Limb (tissue), 2 donors: ENCODE measurements around the gene GMFB.
"Not testable (repeated sequence)": the region's sequence is repeated elsewhere in the genome, so short reads cannot be mapped to it uniquely, and the experiment has no call there.

Source experiments
- DNase-seq, 2 donors: peaks; one replicate each; pipeline ENCODE4 v3.0.0-alpha.2; 2016; ENCODE audit errors: extremely low spot score in 2 of 2

Gene GMFB

DNA sequence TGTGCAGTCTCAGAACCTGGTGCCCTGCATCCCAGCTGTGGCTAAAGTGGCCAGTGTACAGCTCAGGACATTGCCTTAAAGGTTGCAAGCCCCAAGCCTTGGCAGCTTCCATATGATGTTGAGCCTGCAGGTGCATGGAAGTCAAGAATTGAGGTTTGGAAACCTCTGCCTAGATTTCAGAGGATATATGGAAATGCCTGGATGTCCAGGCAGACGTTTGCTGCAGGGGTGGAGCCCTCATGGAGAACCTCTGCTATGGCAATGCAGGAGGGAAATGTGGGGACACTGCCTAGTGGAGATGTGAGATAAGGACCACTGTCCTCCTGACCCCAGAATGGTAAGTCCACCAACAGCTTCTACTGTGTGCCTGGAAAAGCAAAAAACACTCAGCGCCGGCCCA is 29.7 kb downstream of the GMFB start:
- no peak for DNase-seq

DNA sequence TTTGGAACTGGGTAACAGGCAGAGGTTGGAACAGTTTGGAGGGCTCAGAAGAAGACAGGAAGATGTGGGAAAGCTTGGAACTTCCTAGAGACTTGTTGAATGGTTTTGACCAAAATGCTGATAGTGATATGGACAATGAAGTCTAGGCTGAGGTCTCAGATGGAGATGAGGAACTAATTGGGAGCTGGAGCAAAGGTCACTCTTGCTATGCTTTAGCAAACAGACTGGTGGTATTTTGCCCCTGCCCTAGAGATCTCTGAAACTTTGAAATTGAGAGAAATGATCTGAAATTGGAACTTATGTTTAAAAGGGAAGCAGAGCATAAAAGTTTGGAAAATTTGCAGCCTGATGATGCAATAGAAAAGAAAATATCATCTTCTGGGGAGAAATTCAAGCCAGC is 30.2 kb downstream of the GMFB start:
- DNase-seq = not testable (repeated sequence)

DNA sequence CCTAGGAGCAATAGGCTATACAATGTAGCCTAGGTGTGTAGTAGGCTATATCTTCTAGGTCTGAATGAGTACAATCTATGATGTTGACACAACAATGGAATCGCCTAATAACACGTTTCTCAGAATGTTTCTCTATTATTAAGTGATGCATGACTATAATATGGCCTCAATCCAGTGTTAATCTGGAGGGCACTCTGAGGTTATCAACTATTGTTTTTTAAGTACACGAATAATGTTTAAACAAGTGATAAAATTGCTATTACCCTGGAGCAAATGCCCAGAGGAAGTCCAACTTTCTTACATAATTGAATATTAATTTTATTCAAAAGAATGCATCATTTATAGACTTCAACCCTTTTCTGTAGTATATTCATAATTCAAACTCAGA is 31.2 kb downstream of the GMFB start:
- DNase-seq = no peak

DNA sequence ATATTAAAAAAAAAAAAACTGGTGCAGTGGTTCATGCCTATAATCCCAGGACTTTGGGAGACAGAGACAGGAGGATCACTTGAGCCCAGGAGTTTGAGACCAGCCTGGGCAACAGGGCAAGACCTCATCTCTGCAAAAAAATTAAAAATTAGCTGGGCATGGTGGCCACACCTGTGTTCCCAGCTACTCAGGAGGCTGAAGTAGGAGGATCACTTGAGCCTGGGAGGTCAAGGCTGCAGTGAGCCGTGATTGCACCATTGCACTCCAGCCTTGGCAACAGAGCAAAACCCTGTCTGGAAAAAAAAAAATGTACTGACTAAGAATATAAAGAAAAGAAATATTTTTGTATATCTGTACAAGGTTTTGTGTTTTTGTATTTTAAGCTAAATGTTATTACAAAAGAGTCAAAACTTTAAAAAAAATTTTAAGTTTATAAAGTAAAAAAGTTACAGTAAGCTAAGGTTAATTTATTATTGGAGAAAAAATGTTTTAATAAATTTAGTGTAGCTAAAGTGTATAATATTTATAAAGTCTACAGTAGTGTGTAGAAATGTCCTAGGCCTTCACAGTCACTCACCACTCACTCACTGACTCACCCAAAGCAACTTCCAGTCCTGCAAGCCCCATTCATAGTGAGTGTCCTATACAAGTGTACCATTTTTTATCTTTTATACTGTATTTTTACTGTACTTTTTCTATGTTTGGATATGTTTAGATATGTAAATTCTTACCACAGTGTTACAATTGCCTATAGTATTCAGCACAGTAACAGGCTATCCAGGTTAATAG is 31.8 kb downstream of the GMFB start:
- not testable (repeated sequence) for DNase-seq

DNA sequence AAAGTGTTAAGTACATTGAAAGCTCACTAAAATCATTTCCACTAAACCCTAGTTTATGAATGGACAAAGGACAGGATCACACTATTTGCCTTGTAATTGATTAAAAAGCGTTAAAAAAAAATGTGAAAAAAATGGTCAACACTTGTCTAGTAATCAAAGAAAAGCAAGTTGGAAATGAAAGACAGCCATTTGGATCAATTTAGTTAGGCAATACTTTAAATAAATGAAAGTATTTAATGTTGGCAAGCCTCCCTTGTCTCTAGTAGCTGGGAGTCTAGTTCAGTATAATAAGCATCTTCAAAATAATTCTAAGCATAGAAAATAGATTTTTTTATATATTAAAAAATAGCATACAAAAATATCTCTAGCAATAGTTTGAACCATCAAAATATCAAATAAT is 33.4 kb downstream of the GMFB start:
- no peak for DNase-seq

DNA sequence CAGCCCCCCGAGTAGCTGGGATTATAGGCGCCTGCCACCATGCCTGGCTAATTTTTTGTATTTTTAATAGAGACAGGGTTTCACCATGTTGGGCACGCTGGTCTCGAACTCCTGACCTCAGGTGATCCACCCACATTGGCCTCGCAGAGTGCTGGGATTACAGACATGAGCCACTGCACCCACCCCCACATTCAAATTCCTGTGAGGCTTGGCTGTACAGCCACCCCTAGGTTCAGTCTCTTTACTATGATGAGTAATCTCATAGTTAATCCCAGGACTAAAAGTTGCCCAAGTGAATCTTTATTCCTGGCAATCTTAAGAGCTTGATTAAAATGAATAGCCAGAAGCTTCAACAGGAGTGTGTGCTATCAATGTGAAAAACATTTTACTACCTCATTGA is 34.8 kb downstream of the GMFB start:
- DNase-seq = not testable (repeated sequence)

DNA sequence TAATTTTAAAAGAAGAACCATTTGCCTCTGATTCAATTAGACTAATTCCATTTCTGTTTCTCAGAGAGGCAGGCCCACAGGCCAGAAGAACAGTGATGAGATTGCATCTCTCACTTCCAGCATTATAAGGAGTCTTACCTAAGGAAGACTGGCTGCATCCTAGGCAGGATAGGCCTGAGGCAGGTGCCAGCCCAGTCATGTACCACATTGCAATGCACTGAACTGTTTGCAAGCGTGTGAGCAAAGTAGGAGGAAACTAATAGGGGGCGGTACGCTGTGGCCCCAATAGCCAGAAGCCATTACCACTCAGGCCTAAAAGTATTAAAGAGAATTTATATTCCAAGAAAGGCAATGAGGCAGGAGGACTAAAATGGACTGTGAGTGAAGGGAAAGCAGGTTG is 35.5 kb downstream of the GMFB start:
- no peak for DNase-seq

DNA sequence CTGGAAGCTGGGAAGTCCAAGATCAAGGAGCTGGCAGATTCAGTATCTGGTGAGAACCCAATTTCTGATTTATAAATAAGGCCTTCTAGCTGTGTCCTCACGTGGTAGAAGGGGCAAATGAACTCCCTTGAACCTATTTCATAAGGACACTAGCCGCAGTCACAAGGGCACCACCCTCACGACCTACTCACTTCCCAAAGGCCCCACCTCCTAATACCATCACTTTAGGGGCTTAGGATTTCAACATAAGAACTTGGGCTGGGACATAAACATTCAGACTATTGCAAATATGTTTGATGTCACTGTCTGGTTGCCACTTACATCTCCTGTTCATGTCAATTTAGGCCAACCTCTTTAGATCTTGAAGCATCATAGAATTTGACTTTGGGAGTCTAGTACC is 36.8 kb downstream of the GMFB start:
- DNase-seq = no peak

DNA sequence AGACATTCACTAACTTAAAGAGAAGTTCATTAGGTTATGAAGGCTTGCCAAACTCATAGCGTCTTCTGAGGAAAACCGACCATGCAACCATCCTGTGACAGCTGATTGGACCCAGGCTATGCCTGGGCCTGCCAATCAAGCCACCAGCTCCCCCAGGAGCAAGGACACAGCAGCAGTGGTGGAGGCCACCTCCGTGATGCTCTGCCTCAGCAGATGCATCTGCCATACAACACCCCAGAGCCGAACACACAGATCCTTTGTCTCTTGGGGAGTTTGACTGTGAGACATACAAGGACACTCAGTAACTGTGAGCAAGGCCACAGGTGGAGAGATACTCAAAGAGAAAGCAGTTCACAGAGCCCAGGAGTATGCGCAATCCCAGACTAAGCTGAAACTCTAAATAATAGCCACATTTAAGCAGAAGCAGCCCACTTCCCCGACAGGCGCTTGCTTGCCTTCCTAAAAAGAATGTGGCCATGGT is 37.6 kb downstream of the GMFB start:
- DNase-seq = no peak

DNA sequence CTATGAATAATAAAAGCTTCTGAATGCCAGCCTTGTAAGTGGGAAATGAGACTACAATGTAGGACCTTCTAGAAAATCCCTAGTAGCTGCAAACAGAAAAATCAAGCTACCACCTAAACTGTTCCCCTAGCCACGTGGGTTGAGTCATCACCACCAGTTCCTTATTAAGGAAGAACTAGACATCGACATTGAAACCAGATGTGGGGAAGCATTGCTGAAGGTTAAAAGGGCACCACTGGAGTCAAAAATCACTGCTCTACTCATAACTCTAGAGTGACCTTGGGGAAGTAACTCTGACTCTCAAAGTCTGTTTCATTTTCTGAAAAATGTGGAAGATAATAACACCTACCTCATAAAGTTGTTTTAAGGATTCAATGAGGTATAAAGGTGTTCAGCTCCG is 38.2 kb downstream of the GMFB start:
- no peak for DNase-seq

DNA sequence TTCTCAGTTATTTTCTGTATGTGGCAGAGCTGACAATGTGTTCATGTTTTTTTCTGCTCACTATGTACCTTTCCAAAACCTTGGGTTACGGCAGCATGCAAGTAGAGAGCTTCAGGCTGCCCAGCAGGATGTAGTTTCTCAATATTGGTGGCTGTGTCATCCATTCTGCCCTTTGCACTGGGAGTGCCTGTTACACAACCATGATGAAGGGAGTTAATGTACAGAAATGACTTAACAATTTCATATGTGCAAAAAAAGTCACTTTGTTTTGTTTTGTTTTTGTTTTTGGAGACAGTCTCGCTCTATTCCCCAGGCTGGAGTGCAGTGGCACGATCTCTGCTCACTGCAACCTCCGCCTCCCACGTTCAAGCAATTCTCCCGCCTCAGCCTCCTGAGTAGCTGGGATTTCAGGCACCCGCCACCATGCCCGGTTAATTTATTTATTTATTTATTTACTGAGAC is 41.5 kb downstream of the GMFB start:
- DNase-seq = no peak

DNA sequence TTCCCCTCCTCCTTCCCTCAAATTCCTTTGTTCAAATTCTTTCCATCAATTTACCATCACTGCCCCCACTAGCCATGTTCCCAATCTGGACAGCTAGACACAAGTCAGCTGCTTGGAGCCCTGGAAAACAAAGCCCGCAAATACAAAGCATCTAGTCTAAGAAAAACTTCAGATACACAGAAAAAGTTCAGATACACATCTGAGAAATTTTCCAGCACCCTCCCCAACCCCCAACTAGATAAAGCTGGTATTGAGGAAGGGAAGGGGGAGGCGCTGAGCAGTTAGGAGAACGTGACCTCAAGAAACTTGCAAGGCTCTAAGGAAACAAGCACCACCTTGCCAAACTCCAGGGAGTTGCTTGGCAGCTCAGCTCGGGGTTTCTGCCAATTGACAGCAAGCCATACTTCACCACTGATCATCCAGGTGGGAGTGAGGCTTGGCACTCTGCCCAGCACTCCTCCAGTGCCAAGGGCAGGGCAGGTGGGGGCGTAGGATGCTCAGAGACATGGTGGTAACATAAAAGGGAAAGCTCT is 42.6 kb downstream of the GMFB start:
- peak; percentile 36 to 56 for DNase-seq

DNA sequence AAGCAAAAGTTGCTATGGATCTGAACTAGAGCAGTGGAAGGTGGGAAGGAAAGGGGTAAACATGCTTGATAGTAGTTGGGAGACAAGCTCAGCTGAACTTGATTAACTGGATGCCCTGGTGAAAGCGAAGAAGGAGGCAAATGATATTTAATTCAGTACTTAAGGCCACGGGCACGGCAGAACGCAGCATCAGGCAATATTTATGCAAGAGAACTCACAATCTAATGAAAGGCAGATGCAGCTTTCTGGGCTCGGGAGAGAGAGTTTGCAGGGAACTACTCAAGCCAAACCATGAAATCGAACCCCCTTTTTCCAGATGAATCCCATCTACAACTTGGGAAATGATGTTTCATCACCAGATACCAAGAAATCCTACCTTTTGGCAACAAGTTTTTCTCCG is 44.1 kb downstream of the GMFB start:
- DNase-seq = no peak

DNA sequence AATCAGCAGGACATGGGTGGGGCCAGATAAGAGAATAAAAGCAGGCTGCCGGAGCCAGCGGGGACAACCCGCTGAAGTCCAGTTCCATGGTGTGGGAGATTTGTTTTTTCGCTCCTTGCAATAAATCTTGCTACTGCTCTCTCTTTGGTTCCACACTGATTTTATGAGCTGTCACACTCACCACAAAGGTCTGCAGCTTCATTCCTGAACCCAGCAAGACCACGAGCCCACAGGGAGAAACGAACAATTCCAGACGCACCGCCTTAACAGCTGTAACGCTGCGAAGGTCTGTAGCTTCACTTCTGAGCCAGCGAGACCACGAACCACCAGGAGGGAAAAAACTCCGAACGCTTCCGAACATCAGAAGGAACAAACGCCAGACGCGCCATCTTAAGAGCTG is 44.8 kb downstream of the GMFB start:
- DNase-seq = peak in 1 of 2 donors; percentile 42

DNA sequence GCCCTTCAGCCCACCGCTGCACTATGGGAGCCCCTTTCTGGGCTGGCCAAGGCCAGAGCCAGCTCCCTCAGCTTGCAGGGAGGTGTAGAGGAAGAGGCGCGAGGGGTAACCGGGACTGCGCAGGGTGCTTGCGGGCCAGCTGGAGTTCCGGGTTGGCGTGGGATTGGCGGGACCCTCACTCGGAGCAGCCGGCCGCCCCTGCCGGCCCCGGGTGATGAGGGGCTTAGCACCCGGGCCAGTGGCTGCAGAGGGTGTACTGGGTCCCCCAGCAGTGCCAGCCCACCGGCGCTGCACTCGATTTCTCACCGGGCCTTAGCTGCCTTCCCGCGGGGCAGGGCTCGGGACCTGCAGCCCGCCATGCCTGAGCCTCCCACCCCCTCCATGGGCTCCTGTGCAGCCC is 45.8 kb downstream of the GMFB start:
- DNase-seq = not testable (repeated sequence)

DNA sequence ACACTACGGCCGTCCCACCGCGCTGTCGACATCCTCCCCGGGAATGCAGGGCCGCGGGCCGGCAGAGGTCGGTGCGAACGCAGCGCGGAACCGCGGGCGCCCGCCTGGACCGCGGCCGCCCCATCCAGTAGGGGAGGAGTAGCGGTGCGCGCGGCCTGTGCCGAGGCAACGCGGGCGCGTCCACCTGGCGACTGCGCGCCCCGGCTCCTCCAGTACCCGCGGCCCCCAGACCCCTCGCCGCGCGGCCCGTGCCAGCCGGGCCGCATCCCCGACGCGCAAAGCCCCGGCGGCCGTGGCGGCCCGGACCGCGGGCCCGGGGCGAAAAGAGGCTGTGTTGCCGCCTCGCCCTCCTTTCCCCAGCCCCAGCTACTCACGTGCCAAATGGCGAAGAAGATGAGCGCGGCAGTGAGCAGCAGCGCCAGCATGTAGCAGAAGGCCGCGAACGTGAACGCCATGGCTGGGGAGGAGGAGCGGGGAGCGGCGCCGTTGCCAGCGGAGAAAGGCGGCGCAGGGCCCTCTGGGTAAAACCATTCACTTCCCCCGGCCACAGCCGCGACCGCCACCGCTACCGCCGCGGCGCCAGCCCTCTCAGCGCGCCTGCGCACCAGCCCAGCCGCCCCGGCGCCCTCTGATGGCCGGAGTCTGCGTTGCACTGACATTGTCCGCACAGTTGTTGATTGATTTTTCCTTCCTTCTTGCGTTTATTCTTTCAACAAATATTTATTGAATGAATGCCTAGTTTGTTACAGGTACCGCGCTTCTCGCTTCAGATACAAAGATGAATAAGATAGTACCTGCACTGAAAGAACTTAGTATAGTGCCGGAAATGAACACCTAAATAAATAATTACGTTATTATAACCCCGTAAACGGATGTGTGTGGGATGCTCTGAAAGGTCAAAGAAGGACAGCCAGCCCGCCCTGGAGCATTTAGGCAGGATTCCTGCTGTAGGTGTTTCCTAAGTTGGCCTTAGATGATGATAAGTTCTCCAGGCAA is 47.6 kb downstream of the GMFB start, which contains the start of gene CNIH1:
CNIH1 (minus strand) TSS at position 502 of the 996 bp plus-strand sequence; CDS start at position 455, 47 bp downstream.
- peak; percentile 96 for DNase-seq

DNA sequence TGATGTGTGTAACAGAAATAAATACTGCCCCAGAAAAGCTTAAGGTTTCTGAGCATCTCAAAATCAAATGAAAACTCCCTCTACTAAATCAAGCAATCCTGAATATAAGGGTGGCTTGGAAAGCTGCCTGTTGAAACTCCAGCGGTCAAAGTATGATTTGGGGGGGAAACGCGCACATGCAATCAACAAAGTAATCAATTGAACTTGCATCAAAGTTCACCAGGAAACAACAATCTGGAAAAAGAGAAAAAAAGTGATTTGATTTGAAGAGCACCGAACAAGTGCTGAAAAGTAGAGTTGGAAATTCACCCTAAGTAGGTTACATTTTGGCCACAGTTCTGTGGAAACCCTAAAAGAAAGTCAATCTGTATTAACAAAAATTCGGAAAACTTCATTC is 48.3 kb downstream of the GMFB start:
- DNase-seq = no peak

DNA sequence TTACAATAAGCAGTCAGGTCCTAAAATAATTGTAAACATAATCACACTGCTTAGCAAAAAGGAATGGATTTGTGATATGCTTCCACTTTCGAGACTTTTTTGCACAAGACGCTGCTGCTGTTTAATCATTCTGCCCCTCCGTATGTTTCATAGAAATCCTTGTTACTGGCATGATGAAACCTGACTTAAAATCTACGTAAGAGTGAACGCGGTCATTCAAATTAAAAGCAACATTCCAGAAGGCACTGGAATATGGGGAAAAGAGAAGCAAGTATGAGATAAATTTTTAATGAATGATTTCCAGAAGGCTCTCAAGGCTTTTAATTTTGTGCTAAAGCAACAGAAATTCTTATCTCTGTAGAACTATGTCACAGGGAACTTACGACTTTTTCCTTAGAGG is 48.7 kb downstream of the GMFB start:
- DNase-seq = no peak

DNA sequence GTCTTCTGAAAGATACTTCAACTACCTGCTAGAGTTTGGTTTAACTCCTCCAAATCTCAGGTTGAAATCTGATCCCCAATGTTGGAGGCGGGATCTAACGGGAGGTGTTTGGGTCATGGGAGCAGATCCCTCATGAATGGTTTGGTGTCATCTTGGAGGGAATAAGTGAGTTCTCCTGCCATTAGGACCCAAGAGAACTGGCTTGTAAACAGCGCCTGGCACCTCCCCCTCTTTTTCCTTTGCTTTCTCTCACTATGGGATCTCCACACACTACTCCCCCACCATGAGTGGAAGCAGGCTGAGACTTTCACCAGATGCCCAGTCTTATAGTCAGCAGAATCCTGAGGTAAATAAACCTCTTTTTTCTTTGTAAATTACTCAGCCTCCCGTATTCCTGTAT is 50.1 kb downstream of the GMFB start:
- no peak for DNase-seq

DNA sequence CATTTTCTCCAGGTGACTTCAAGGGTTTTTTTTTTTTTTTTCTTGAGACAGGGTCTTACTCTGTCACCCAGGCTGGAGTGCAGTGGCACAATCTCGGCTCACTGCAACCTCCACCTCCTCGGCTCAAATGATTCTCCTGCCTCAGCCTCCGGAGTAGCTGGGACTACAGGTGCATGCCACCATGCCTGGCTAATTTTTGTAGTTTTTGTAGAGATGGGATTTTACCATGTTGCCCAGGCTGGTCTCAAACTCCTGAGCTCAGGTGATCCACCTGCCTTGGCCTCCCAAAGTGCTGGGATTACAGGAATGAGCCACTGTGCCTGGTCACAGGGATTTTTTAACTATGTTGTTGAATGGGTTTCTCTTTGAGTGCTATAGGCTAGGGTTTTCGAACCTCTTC is 50.8 kb downstream of the GMFB start:
- DNase-seq = not testable (repeated sequence)

DNA sequence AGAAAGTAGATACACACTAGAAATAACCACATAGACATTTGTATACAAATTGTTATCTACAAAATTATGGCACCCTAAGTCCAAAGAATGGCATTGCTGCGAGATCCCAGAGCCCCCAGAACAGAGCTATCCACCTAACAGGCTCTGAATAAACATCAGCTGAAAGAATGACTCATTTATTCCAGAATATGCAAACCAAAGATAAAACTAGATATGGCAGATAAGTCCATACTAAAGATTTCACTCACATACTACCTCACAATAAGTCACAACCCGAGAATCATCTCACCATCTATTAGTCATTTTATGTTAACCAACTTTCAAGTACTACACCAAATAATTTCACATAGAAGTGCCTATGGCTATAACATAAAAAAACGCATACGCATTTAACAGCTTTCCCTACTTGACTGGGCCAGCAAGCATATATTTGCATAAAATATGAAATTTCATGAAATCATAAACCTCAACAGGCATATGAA is 53.2 kb downstream of the GMFB start:
- no peak for DNase-seq

DNA sequence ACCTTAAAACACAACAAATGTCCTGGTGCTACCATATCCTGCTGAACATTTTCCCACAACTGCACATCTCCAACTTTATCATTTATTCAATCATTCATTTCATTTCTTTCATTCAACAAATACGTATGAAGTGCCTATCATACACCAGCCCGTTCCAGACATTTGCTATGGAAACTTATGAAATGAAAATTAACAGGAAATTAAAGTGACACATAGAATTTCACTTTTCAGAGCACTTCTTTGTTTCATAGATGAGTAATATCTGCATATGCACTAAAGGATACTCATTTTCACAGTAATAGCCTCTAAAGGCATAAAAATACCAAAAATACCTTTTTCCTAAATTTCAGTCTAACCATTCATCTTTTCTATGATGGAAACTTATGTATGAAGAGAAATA is 60.3 kb downstream of the GMFB start:
- DNase-seq = no peak
